ENCODE results near the gene LRFN4. TPM values are rescaled to one million over a fixed set of nuclear protein-coding genes. Genes with fewer than 3 reads are reported as not detected.

LRFN4 gene
- total and polyA plus RNA-seq, 2 of the 8 experiments (the other 6 are each of a cell fraction or from before 2014, with no cell fraction given), result 49.8 to 64.3 TPM

DNA sequence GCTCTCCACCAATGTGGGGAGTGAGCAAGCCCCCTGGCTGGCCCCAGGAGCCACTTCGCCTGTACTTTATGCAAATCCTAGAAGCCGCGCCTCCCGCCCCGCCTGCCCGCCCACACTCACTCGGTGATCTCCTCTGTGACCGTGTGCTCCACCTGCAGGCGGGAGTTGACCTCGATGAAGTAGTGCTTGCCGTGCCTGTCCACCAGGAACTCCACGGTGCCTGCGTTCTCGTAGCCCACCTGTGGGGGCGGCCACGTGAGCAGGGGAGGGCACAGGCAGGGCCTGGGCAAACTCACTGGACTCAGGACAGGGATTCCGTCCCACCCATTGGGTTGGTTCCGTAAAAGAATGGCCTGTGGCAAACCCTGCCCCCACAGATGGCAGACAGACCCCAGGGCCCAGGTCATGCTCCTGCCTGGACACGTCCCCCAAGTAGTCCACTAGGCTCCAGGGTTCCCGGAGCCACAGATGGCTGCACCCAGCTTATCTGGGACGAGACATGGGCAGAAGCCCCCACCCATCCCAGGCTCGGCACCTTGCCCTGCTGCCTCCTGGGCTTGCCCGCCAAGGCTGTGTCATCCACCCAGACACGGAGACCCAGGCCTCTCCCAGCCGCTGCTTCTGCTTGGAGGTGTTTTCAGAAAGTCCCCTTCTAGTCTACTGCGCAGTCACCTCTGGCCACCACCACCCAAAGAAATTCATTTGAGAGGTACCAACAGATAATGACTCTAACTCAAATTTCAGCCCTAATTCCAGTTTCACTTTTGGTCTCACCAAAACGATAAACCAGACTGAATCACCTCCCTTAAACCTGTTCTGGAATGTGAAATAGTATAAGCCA is 12.1 kb downstream of the LRFN4 start (continued):
- TF ChIP-seq JUN (IDR thresholded peaks at IDR 0.05; ENCODE audit: low read depth, low read length) (no peak), SP1 (IDR thresholded peaks at IDR 0.05; ENCODE audit: low read depth, low read length) (no peak), EZH2 (IDR thresholded peaks at IDR 0.05; ENCODE audit: low read depth, low read length, severe bottlenecking) (no peak), FOSL1 (IDR thresholded peaks at IDR 0.05; ENCODE audit: insufficient read depth, low read depth, low read length) (no peak), BRCA1 (IDR thresholded peaks at IDR 0.05; ENCODE audit: low read depth, low read length) (no peak), TCF12 (IDR thresholded peaks at IDR 0.05; ENCODE audit: low read depth, low read length) (no peak), NRF1 (IDR thresholded peaks at IDR 0.05; ENCODE audit: low read depth, low read length) (no peak), GTF2F1 (IDR thresholded peaks at IDR 0.05; ENCODE audit: borderline replicate concordance, low read depth, low read length) (no peak), ASH2L (IDR thresholded peaks at IDR 0.05; ENCODE audit: low read length) (no peak), POU5F1 (IDR thresholded peaks at IDR 0.05; ENCODE audit: low read depth, low read length) (no peak)
- TF ChIP-seq, protein P1, sequence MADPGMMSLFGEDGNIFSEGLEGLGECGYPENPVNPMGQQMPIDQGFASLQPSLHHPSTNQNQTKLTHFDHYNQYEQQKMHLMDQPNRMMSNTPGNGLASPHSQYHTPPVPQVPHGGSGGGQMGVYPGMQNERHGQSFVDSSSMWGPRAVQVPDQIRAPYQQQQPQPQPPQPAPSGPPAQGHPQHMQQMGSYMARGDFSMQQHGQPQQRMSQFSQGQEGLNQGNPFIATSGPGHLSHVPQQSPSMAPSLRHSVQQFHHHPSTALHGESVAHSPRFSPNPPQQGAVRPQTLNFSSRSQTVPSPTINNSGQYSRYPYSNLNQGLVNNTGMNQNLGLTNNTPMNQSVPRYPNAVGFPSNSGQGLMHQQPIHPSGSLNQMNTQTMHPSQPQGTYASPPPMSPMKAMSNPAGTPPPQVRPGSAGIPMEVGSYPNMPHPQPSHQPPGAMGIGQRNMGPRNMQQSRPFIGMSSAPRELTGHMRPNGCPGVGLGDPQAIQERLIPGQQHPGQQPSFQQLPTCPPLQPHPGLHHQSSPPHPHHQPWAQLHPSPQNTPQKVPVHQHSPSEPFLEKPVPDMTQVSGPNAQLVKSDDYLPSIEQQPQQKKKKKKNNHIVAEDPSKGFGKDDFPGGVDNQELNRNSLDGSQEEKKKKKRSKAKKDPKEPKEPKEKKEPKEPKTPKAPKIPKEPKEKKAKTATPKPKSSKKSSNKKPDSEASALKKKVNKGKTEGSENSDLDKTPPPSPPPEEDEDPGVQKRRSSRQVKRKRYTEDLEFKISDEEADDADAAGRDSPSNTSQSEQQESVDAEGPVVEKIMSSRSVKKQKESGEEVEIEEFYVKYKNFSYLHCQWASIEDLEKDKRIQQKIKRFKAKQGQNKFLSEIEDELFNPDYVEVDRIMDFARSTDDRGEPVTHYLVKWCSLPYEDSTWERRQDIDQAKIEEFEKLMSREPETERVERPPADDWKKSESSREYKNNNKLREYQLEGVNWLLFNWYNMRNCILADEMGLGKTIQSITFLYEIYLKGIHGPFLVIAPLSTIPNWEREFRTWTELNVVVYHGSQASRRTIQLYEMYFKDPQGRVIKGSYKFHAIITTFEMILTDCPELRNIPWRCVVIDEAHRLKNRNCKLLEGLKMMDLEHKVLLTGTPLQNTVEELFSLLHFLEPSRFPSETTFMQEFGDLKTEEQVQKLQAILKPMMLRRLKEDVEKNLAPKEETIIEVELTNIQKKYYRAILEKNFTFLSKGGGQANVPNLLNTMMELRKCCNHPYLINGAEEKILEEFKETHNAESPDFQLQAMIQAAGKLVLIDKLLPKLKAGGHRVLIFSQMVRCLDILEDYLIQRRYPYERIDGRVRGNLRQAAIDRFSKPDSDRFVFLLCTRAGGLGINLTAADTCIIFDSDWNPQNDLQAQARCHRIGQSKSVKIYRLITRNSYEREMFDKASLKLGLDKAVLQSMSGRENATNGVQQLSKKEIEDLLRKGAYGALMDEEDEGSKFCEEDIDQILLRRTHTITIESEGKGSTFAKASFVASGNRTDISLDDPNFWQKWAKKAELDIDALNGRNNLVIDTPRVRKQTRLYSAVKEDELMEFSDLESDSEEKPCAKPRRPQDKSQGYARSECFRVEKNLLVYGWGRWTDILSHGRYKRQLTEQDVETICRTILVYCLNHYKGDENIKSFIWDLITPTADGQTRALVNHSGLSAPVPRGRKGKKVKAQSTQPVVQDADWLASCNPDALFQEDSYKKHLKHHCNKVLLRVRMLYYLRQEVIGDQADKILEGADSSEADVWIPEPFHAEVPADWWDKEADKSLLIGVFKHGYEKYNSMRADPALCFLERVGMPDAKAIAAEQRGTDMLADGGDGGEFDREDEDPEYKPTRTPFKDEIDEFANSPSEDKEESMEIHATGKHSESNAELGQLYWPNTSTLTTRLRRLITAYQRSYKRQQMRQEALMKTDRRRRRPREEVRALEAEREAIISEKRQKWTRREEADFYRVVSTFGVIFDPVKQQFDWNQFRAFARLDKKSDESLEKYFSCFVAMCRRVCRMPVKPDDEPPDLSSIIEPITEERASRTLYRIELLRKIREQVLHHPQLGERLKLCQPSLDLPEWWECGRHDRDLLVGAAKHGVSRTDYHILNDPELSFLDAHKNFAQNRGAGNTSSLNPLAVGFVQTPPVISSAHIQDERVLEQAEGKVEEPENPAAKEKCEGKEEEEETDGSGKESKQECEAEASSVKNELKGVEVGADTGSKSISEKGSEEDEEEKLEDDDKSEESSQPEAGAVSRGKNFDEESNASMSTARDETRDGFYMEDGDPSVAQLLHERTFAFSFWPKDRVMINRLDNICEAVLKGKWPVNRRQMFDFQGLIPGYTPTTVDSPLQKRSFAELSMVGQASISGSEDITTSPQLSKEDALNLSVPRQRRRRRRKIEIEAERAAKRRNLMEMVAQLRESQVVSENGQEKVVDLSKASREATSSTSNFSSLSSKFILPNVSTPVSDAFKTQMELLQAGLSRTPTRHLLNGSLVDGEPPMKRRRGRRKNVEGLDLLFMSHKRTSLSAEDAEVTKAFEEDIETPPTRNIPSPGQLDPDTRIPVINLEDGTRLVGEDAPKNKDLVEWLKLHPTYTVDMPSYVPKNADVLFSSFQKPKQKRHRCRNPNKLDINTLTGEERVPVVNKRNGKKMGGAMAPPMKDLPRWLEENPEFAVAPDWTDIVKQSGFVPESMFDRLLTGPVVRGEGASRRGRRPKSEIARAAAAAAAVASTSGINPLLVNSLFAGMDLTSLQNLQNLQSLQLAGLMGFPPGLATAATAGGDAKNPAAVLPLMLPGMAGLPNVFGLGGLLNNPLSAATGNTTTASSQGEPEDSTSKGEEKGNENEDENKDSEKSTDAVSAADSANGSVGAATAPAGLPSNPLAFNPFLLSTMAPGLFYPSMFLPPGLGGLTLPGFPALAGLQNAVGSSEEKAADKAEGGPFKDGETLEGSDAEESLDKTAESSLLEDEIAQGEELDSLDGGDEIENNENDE (IDR thresholded peaks at IDR 0.05; ENCODE audit: insufficient replicate concordance, low read length), result no peak

Data from H1 (cell line).